Thoracic aorta (tissue), 2 donors: ENCODE measurements around the gene RAC2. TPM values are rescaled to one million over a fixed set of nuclear protein-coding genes. Genes with fewer than 3 reads are reported as not detected.

Experiments
- ATAC-seq: fragments of 150-250 bp; one replicate; pipeline ENCODE4 v1.8.0; 2017; ENCODE audit warnings: low read depth; ENCODE audit not compliant: insufficient number of reproducible peaks, low FRiP score
- DNase-seq: peaks from one replicate; pipeline ENCODE4 v3.0.0-alpha.2; 2020; ENCODE audit warnings: low spot score
- H3K27ac ChIP-seq, 2 donors: fragments of 200-600 bp; sonication (generic); 1 replicate in 1 of 2; 2 replicates in 1 of 2; pipeline ENCODE4 v1.5.1; 2016; ENCODE audit warnings: mild to moderate bottlenecking in 2 of 2, moderate library complexity in 2 of 2
- H3K27me3 ChIP-seq: fragments of 200-600 bp; sonication (generic); replicated peaks from 2 replicates; pipeline ENCODE4 v1.6.0; 2016; ENCODE audit warnings: mild to moderate bottlenecking; ENCODE audit not compliant: insufficient read depth
- H3K36me3 ChIP-seq: fragments of 200-600 bp; sonication (generic); one replicate; pipeline ENCODE4 v1.5.1; 2016
- H3K4me1 ChIP-seq, 2 donors: fragments of 200-600 bp; sonication (generic); 1 replicate in 1 of 2; 2 replicates in 1 of 2; pipeline versions ENCODE4 v1.5.1 to v1.6.0; 2016; ENCODE audit warnings: low read depth in 2 of 2, mild to moderate bottlenecking in 1 of 2; ENCODE audit not compliant: control insufficient read depth in 1 of 2
- H3K4me3 ChIP-seq: fragments of 200-600 bp; sonication (generic); 2 replicates; pipeline ENCODE4 v1.5.1; 2016; ENCODE audit warnings: mild to moderate bottlenecking
- H3K9me3 ChIP-seq: fragments of 200-600 bp; sonication (generic); 2 replicates; pipeline ENCODE4 v1.5.1; 2016
- total RNA-seq, 2 donors: library from RNA; depleted of rRNA; stranded (reverse); fragments of >200 nt; gene quantifications; one replicate each; pipeline versions ENCODE4 v1.1.0 to v1.2.3, GENCODE V29; 2016
- TF ChIP-seq, protein P1 (sequence below): fragments of 200-600 bp; sonication (generic); IDR thresholded peaks from one replicate; pipeline ENCODE4 v1.5.1; 2019; ENCODE audit warnings: antibody characterized with exemption

The RAC2 gene
- total RNA-seq, 2 donors from 2014 or later = 10.7 to 16.2 TPM

- no peak overlapping the region for H3K4me3 ChIP-seq
- DNase-seq (no peak), ATAC-seq (no peak)
- H3K9me3 ChIP-seq = no peaks in the 10 kb centered on the region
- TF ChIP-seq, protein P1, sequence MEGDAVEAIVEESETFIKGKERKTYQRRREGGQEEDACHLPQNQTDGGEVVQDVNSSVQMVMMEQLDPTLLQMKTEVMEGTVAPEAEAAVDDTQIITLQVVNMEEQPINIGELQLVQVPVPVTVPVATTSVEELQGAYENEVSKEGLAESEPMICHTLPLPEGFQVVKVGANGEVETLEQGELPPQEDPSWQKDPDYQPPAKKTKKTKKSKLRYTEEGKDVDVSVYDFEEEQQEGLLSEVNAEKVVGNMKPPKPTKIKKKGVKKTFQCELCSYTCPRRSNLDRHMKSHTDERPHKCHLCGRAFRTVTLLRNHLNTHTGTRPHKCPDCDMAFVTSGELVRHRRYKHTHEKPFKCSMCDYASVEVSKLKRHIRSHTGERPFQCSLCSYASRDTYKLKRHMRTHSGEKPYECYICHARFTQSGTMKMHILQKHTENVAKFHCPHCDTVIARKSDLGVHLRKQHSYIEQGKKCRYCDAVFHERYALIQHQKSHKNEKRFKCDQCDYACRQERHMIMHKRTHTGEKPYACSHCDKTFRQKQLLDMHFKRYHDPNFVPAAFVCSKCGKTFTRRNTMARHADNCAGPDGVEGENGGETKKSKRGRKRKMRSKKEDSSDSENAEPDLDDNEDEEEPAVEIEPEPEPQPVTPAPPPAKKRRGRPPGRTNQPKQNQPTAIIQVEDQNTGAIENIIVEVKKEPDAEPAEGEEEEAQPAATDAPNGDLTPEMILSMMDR = no peak
- no peak overlapping the region for H3K27ac ChIP-seq
- no peaks in the 10 kb centered on the region for H3K4me1 ChIP-seq
- H3K36me3 ChIP-seq = no peaks in the 10 kb centered on the region
- no peaks in the 10 kb centered on the region for H3K27me3 ChIP-seq
These were observed 32.8 kb downstream of the RAC2 start for GRCh38 chr22:37211075-37211865.

DNA sequence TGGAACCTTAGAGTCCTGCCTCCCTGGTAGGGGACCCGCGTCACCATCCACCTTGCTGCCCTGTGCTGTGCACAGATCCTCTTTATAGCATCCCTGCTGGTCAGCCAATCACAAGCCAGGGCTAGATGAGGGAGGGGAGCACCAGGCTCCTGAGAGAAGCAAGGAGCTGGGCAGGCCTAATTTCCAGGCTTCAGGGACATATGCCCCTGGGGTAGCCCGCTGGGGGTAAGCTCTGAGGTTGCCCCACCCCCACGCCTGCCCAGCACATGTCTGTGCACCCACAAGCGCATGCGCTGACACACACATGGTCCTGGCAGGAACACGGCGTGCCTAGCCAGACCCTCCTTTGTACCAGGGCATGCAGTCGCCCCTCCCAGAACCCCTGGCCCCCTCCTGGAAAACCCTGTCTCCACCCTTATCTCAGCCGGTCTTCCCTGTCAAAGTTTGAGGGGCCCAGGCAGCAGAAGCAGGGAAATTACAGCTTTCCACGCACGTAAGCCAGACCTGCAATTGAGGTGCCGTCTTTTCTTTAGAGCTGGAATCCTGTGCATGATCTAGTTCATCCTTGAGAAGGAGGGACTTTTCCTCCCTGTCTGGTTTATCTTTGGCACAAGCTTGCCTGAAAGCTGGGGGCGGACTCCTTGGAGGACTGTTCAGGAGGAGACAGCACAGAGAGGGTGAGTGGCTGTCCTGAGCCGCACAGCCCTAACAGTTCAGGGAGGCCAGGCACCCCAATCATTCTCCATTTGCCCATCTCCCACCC, 33.8 kb downstream of the RAC2 start:
- Histone ChIP-seq H3K27me3 (no peaks in the 10 kb centered on the region), H3K4me1 (no peaks in the 10 kb centered on the region), H3K4me3 (no peak overlapping the region), H3K27ac (no peak overlapping the region), H3K9me3 (no peaks in the 10 kb centered on the region), H3K36me3 (no peaks in the 10 kb centered on the region)
- no peak for ATAC-seq
- TF ChIP-seq, protein P1 = no peak
- no peak for DNase-seq

- TF ChIP-seq, protein P1 = no peak
- no peaks in the 10 kb centered on the region for H3K36me3 ChIP-seq
- no peak overlapping the region for H3K4me3 ChIP-seq
- no peaks in the 10 kb centered on the region for H3K27me3 ChIP-seq
- H3K9me3 ChIP-seq = no peaks in the 10 kb centered on the region
- H3K27ac ChIP-seq = no peak overlapping the region
- ATAC-seq (no peak), DNase-seq (no peak)
- H3K4me1 ChIP-seq = no peaks in the 10 kb centered on the region
These were observed 34.8 kb downstream of the RAC2 start for GRCh38 chr22:37209140-37209845.

- no peaks in the 10 kb centered on the region for H3K36me3 ChIP-seq
- DNase-seq = no peak
- H3K27ac ChIP-seq = no peak overlapping the region
- no peak for ATAC-seq
- H3K27me3 ChIP-seq = no peaks in the 10 kb centered on the region
- TF ChIP-seq, protein P1 = no peak
- no peak overlapping the region for H3K4me3 ChIP-seq
- H3K4me1 ChIP-seq = no peaks in the 10 kb centered on the region
- H3K9me3 ChIP-seq = no peaks in the 10 kb centered on the region
These were observed 35.5 kb downstream of the RAC2 start for GRCh38 chr22:37208401-37209139.
